CD4-positive, alpha-beta T cell treated with Interleukin-21 for 1 hour (primary cell): ENCODE results near the gene BANF2.

Experiments
- DNase-seq: peaks from one replicate; pipeline ENCODE4 v3.0.0-alpha.2; 2020

The BANF2 gene

DNA sequence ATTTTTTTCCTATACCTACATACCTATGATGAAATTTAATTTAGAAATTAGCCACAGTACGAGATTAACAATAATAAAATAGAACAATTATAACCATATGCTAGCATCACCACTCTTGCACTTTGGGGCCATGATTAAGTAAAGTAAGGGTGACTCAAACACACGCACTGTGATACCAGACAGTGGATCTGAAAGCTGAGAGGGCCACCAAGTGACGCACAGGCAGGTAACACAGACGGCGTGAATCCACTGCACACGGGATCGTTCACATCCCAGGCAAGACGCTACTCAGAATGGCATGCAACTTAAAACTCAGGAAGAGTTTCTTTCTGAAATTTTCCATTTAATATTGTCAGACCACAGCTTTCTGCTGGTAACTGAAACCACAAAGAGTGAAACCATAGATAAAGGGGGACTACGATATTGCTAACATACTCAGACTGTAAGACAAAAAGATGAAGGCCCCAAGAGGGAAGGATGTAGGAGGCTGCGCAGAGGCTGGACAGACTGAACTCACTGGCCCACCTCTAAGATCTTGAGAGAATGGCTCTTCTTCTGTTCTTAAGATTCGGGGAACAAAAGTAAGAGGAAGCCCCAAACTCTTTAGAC, 35.6 kb upstream of the BANF2 start:
- DNase-seq, result no peak

DNA sequence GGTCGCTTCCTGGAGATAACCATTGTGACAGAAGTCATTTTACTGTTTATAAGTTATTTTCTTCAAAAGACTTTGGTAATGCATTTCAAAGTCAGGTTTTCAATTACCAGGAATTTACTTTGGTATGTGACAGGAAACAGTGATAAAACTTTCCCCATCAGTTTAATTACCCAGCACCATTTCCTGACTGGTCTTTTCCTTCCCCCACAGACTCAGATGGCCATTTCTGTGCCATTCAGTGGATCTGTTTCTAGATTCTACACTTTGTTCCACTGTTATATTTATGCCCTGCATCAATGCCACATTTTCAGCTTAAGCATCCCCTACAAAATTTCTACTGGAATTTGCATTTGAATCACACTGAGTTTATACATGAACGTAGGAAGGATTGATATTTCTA, 34.0 kb upstream of the BANF2 start:
- no peak for DNase-seq

DNA sequence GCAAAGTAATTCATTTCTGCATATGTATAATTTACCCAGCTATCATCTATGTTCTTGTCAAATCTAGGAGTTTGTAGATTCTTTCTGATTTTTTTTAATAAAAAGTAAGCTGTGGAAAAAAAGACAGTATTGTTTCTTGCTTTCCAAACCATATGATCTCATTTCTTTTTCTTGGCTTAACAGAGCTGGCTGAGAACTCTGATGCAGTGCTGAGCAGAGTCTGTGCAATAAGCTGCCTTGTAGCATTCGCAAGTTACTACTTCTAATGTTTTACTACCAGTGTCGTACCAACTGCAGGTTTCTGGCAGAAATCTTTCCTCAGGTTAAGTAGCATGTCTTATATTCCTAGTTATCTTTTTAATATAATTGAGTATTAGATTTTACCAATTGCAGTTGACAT, 33.3 kb upstream of the BANF2 start:
- no peak for DNase-seq

DNA sequence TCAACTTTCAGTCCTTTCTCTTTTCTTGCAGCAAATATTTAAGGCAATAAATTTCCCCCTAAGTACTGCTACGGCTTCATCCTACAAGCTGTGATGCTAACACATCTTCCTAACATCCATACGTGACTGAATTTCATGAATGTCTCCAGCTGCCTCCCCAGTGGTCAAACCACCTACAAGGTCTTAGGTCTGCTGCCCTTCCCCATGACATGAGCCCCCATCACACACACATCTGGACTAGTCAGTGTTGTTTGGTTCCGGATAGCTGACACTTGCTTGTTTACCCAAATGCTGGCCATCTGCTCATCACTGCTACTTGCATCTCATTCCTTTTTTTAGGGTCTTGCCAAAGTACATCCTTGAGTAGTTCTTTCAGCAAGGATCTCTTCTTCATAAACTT, 32.3 kb upstream of the BANF2 start:
- DNase-seq, result no peak

DNA sequence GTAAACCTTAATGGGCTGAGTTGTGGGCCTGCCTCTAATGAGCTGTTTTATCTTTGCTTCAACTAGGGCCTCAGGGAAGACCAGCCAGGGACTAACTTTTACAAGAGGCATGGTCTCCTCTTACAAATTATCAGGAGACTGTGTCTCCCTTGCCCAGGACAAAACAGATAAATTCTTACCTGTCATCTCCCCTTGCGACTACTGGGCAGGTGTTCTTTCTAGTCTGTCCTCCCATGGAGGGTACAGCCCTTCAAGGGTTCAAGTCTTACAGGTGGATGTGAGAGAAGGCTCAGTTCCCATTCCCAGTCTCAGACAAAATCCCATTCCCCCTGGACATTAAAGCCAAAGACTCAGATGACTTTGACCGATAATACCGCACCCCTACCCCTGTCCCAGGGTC, 31.3 kb upstream of the BANF2 start:
- no peak for DNase-seq

DNA sequence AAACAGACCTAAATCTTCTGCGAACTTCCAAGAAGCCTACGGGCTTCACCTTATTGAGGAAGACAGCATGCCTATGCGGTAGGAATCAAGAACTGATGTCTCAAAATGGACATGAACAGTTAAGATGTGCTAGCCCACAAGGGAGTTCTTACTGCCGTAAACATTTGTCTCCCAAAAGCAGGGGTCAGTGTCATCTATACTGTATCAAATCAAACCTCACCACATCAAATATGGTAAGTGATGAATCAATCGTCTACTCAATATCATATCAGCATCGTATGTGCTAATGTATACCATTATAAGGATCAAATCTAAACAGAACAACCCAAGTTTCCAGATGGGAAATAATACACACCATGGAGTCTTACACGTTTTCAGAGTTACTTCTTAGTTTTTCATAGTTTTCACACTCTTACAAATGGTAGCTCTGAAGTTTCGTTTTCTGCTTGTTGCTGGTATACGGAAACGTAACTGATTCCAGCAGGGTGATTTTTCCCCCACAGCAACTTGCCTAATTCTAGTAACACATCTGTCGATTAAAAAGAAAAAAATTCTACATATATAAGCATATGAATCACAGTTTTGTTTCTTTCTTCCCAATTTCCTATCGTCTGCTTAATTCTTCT, 30.3 kb upstream of the BANF2 start:
- no peak for DNase-seq

DNA sequence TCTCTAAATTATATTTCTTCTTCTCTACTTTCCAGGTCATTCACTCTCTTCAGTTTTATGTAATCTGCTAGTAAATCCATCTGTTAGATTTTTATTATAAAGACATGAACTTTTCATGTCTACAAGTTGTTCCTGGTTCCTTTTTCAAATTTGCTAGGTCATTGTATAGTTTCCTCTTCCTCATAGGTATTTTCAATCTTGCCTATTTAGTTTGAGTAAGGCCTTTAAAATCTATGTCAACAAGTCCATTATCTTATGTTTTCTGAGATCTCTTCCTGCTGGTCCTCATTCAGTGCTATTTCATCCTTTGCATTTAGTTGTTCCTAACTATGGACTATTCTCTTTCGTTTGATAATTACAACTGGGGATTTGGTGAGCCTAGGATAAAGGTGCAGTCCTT, 28.8 kb upstream of the BANF2 start:
- no peak for DNase-seq

DNA sequence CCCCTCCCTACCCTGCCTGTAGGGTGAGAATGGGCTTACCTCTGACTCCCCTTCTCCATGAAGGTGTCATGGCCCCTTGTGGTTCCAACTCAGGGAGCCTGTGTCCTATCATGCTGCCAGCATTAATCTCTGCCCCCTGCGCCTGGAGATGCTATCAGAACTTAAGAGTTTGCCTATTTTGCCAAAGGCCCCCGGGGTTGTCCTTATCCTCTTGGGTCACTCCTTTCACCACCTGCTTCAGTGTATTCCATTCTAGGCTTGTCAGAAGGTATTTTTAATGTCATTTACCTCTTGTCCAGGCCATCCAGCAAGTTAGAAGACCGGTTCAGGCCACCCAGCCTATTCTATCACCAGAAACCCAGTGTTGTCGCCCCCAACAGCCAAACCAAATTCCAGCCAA, 28.2 kb upstream of the BANF2 start:
- no peak for DNase-seq

DNA sequence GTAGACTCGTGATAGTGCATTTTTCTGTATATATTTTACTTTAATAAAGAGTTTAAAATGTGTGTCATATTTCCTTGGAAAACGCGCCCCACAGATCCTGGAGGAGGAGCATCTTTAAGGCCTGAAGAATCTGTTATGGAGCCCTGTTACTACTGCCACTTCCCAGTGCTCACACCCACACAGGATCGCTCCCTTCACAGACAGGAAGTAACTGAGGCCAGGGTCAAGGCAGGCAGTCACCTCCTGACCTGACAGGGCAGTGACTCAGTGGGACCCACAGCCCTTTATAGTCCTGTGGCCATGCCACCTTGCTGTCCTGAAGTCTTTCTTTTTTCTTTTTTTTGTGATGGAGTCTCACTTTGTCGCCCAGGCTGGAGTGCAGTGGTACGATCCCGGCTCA, 26.7 kb upstream of the BANF2 start:
- DNase-seq, result no peak

DNA sequence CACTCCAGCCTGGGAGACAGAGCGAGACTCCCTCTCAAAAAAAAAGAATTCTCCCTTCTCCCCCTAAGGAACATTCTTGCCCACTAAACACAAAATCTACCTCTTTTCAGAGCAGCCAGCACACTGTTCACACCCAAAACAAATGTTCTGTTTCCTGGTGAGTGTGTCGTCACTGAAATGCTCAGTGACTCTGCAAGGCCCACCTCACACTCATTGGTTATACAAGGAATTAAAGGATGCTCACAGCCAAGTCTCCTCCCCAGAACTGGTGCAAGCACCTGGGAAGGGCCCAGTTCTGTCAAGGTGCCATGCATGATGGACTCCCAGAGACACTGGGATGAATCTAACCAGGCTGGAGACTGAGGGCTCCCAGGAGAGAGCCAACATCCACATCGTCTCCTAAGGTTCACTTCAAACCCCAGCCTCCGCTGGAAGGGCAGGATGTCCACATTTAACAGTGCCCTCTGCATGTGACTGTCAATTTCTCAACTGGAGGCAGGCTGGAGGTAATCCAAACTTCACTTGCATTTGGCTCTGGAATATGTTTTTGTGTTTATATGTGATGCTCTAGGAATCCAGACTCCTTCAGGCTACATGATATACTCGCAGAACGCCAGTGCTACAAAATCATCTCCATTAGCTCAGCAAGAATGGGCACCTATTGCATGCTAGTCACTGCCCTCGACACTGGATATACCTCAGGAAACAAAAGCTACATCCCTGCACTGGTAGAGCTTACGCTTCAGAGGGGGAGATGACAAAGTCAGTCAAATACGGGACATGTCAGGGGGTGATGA, 24.8 kb upstream of the BANF2 start:
- no peak for DNase-seq

DNA sequence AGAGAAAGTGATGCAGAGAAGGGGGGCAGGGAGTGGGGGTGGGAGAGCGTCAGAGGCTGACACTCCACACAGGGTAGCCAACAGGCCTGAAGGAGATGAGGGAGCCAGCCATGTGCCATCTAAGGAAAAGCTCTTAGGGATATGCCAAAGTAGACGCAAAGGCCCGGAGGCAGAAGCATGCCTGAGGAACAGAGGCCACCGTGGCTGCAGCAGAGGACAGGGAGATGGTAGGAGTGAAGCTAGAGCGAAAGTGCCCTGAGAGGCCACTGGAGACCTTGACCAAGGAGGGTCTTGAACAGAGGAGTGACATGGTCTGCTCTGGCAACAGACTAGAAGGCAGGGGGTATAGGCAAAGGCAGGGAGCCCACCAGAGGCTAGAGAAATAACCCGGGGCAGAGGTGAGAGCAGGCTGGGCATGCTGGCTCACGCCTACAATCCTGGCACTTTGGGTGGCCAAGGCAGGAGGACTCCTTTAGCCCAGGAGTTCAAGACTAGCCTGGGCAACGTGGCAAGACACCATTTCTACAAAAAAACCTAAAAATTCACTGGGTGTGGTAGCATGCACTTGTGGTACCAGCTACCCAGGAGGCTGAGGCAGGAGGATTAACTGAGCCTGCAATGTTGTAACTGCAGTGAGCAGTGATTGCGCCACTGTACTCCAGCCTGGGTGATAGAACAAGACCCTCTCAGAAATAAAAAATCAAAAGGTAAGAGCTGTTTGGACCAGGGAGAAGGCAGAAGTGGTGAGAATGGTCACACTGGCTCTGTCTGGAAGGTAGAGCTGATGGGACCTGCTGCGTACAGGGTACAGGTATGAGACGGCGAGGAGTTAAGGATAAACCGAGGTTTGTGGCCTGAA, 24.0 kb upstream of the BANF2 start:
- DNase-seq, result no peak

DNA sequence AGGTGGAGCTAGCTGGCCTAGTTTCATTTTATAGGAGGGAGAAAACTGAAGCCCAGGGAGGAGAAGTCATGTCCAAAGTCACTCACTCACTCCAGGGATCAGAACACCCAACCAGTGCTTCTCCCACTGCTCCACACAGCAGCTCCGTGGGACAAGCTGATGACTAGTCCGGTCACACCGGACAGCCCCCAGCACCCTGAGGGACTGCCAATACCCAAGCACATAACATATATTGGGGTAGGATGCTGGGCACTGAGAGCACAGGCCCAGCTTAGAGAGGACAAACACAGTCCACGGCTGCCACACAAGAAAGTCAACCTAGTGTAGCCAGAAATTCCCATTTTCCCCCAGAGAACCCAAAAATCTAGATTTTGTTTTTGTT, 23.4 kb upstream of the BANF2 start:
- no peak for DNase-seq

DNA sequence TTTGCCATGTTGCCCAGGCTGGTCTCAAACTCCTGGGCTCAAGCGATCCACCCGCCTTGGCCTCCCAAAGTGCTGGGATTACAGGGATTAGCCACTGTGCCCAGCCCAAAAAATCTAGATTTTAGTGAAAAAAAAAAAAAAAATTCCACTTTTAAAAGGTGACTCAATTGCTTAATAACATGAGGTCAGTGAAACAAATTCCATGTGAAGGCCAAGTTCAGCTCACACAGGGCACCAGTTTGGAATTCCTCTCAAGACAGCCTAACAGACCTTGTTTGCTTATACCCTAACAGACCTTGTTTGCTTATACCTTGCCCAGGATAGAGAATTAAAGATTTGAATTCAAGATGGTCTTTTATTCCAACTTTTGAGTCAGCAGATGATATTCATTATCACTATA, 22.8 kb upstream of the BANF2 start:
- DNase-seq, result no peak

DNA sequence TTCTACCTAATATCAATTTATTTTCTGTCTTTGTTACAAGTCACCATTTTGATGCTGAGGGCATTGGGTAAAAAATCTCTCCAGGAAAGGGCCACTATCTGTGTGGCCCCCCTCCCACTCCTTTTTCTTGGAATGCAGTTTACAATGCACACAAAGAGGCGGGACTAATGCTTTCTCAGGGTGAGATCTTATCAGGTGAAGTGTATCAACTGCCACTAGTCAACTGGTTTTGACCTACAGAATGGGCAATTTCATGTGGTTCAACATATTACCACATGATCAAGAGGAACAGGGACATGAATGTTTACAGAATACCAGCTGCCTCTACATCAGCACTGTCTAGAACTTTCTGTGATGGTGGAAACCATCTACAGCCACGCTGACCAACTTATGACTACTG, 21.5 kb upstream of the BANF2 start:
- DNase-seq, result no peak

DNA sequence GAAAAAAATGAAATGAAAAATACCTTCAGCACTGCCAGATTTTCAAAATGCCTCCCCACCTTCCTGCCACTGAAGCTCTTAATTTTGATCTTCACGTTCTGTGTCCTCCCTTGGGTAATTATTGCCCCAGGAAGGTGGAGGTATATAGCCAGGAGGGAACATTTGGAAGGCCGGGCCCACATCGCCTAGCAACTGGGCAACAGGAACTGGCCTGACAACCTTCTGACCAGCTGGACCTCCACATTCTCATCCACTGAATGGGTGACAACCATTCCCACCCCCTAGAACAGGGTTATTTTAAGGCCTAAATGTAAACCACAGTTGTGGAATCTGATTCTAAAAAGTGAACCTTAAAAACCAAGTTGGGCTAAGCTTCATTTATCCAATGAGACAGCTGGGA, 20.9 kb upstream of the BANF2 start:
- DNase-seq, result no peak

DNA sequence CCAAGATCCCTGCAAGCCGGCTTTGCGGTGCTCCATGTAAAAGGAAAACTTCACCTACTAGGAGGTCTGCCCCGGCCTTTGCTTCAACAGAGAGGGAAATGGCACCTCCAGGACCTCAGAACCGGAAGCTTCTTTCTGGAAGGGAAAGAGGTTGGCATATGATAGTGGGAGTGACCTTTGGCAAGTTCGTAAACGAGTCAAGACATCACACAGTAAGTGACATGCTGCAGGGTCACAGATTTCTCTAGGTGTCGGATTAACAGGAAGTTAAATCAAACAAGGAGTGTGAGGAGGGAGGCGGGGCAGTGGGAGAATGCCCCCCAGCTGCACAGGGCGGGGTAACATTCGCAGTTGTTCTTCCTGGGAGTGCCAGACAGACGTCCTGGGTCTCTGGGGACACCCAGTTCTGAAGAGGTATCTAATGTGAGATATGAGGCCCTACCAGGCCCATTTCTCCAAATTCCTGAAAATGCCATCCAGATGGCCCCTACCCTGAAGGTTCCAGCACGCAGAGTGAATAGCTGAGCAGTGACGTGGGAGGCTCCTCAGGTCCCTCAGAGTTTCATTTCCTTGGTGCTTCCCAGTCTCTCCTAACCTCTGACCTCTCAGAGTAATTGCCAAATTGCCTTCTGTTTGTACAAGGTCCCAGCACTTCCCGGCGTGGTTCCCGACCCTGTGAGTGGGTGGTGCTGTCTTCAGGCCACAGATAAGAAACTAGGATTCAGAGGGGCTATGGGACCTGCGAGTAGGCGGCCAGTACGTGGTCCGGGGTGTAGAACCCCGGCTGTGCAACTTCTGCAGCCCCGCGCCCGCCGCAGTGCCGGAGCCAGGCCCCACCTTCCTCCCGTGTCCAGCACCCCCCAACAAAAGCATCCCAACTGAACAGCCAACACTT, 19.6 kb upstream of the BANF2 start:
- peak; percentile 34 for DNase-seq

DNA sequence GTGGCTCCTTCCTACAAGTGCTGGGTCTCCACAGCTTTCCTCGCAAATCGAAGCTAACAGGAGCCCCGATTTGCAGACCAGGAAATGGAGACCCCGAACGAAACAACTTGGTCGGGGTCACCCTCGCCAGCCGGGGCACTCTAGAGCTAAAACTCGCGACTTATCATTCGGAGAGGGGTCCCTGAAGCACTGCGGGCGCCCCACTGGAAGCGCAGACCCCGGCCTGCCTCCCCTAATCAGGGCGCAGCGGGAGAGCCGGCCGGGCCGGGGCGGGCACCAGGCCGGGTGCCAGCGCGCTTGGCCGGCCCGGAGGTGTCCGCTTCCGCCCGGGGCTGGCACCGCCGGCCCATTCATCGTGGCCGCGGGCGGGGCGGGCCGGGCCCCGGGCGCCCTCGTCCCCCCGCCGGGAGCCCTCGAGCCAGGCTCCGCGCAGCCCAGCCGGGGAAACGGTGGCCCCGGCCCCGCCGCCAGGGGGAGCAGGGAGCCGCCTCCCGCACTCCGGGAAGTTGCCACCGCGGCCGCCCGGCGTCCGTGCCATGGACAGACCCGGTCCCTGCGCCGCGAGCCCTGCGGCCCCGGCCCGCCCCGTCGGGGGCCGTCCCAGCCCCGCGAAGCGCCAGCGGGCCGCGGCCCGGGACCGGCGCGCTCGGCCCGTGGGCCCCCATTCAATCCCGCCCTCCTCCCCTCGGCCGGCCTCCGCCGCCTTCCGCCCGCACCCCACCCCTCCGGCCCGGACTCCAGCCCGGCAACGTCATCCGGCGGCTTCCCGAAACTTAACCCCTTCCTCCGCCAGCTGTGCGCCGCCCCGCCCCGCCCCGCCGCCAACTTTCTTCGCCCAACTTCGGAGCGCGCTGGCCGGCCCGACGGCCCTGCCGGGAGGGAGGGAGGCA, 18.7 kb upstream of the BANF2 start:
- DNase-seq, result peak; percentile 80

DNA sequence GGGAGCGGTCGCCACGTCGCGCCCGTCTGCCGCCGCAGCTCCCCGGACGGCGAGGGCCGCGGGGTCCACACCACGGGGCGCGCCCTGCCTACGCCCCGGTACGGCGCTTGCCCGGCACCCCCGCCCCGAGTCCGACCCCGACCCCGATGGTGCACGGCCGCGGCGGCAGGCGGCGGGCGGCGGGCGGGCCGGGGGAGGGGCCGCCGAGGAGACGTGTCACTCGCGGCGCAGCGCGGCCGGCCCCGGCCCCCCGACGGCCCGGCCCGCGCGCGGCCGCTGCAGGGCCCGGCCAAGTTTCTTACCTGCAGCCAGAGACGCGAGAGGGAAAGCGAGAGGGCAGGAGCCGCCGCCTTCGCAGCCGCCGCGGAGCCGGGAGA, 18.1 kb upstream of the BANF2 start:
- DNase-seq, result no peak

DNA sequence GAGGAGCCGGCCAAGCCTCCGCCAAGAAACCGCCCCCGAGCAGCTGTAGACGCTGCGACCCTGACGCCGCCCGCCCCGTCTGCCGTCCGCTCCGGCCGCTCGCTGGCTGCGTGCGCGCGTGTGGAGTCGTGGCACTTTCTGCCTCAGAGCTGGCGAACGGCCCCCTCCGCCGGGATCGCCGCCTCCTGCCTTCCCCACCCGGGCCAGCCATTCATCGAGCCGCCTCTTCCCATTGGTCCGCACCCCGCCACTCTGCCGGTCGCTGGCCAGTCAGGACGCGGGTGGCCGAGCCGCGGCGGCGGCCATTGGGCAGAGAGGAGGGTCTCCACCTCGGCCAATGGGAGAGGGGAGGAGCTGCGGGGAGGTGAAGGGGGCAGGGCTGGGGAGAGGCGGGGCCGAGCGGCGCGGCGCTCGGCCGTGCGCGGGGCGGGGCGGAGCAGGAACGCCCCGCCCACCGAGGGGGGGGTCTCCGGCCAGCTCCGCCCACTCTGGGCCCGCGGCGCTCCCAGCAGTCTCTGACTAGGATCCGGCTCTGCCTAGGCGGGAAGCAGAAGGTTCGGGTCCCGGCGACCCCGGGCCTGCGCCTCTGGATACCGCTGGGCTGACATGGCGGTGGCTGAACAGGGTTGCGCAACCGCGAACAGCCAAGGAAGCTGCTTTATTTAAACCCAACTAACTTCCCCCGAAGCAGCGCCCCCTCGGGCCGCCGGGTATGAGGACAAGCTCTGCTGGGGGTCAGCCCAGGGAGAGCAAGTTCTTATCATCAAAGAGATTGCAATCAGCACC, 17.5 kb upstream of the BANF2 start, which contains the start of gene RRBP1:
TSS of gene RRBP1 (minus strand) at position 140 of the 786 bp plus-strand sequence. CDS start 21,735 bp downstream, outside the sequence.
- DNase-seq, result peak; percentile 98

DNA sequence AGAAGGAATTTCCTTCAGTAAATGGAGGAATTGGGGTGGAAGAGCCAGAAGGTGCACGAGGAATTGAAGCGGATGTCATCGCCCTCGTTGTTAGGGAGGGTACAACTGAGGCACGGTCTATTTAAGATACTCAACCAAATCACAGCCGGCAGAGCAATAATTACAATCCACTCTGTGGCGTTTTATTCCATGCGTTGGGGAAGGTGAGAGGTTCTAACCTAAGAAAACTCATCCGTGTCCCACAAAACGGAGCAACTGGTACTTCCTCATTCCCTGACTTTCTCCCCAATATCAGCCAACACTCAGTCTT, 16.9 kb upstream of the BANF2 start:
- DNase-seq, result no peak
